ENCODE data around the gene UFC1. TPM values are rescaled to one million over a fixed set of nuclear protein-coding genes. Genes with fewer than 3 reads are reported as not detected.

Gene UFC1
- total RNA-seq, 4 donors from 2014 or later, result 34.1 to 51.5 (median 37.6) TPM

GRCh38 chr1:161201836-161202712, 48.3 kb downstream of the UFC1 start, which contains the start of gene NDUFS2:
Gene NDUFS2 (plus strand): TSS chr1:161202367. CDS start chr1:161202386, 19 bp downstream.
- WGBS, 2 donors, result 0 to 2% methylated on average over 36 to 53 of the region's 53 CpGs
- DNase-seq (ENCODE audit: low spot score in 2 of 2), result peak; percentile 95 to 96
- peaks cover 3 to 89% (median 54%) of the 10 kb centered on the region in 4 donors for H3K4me1 ChIP-seq
- peak within 1 kb of the TSS; percentile 77 to 82 (median 81) for H3K4me3 ChIP-seq
- H3K9me3 ChIP-seq, result no peaks in the 10 kb centered on the region
- H3K27ac ChIP-seq, result peak within 1 kb of the TSS; percentile 95 to 98 (median 96)
- H3K27me3 ChIP-seq, result no peaks in the 10 kb centered on the region
- H3K36me3 ChIP-seq, result peaks cover 0 to 35% (median 0%) of the 10 kb centered on the region in 3 donors
- TF ChIP-seq EP300 (IDR thresholded peaks at IDR 0.05) (peak; percentile 52 to 93), POLR2A (IDR thresholded peaks at IDR 0.05) (peak; percentile 59 to 82), CTCF (IDR thresholded peaks at IDR 0.05) (peak in 1 of 5 experiments; percentile 28)

GRCh38 chr1:161206411-161207140, 52.8 kb downstream of the UFC1 start:
- TF ChIP-seq POLR2A (IDR thresholded peaks at IDR 0.05) (no peak), CTCF (IDR thresholded peaks at IDR 0.05) (no peak), EP300 (IDR thresholded peaks at IDR 0.05) (no peak)
- 73 to 76% methylated on average over 12 of the region's 12 CpGs for WGBS, 2 donors
- peak overlapping the region in 3 of 4 donors; percentile 71 to 97 (median 73) for H3K27ac ChIP-seq

GRCh38 chr1:161207173-161207572, 53.4 kb downstream of the UFC1 start:
- Histone ChIP-seq H3K27me3 (no peaks in the 10 kb centered on the region), H3K4me1 (peaks cover 0 to 58% (median 13%) of the 10 kb centered on the region in 4 donors), H3K27ac (peak overlapping the region in 3 of 4 donors; percentile 71 to 97 (median 73)), H3K9me3 (no peaks in the 10 kb centered on the region), H3K4me3 (no peak overlapping the region), H3K36me3 (peaks cover 0 to 84% (median 13%) of the 10 kb centered on the region in 3 donors)
- no peak for DNase-seq (ENCODE audit: low spot score in 2 of 2)
- TF ChIP-seq CTCF (IDR thresholded peaks at IDR 0.05), result no peak
- TF ChIP-seq EP300 (IDR thresholded peaks at IDR 0.05), result peak; percentile 69 to 77
- no peak for TF ChIP-seq POLR2A (IDR thresholded peaks at IDR 0.05)
- WGBS, 2 donors, result 68 to 70% methylated on average over 8 of the region's 8 CpGs

More at GRCh38 chr1:161206411-161207140, 52.8 kb downstream of the UFC1 start:
- no peaks in the 10 kb centered on the region for H3K27me3 ChIP-seq
- H3K36me3 ChIP-seq, result peaks cover 0 to 78% (median 8%) of the 10 kb centered on the region in 3 donors
- H3K9me3 ChIP-seq, result no peaks in the 10 kb centered on the region
- no peak overlapping the region for H3K4me3 ChIP-seq
- DNase-seq (ENCODE audit: low spot score in 2 of 2), result no peak
- peaks cover 0 to 60% (median 16%) of the 10 kb centered on the region in 4 donors for H3K4me1 ChIP-seq

Small RNA genes lying within 50 kb of the gene (small RNA-seq; reads per million reads assigned to genes)
- not detected for gene RF01225

Other genes with a start within 250 kb of the UFC1 start
- gene ITLN2, start 199.2 kb upstream of the UFC1 start, total RNA-seq, result not detected
- gene F11R, start 132.8 kb upstream of the UFC1 start, total RNA-seq, result 10 to 100 TPM in 3 of 4 donors, 1 to 10 TPM in 1; 6.9 to 23.1 (median 14.9) TPM
- gene TSTD1, start 115.0 kb upstream of the UFC1 start, total RNA-seq, result 10 to 100 TPM; 15.7 to 46.9 (median 37.4) TPM
- gene USF1, start 108.0 kb upstream of the UFC1 start, total RNA-seq, result 10 to 100 TPM; 59.4 to 66.1 (median 62.9) TPM
- 10 to 100 TPM in 2 of 4 donors, 1 to 10 TPM in 2; 6.1 to 14.1 (median 10.2) TPM for gene ARHGAP30, start 84.1 kb upstream of the UFC1 start, total RNA-seq
- gene NECTIN4, start 64.4 kb upstream of the UFC1 start, total RNA-seq, result not detected
- gene KLHDC9, start 55.6 kb upstream of the UFC1 start, total RNA-seq, result 10 to 100 TPM in 1 of 4 donors, 1 to 10 TPM in 3; 7.9 to 12.9 (median 9.1) TPM
- gene PFDN2, start 35.9 kb upstream of the UFC1 start, total RNA-seq, result 10 to 100 TPM; 12.0 to 41.7 (median 39.8) TPM
- 10 to 100 TPM; 26.4 to 43.0 (median 32.9) TPM for gene NIT1, start 35.9 kb upstream of the UFC1 start, total RNA-seq
- 10 to 100 TPM; 20.1 to 48.8 (median 27.0) TPM for gene DEDD, start 21.3 kb upstream of the UFC1 start, total RNA-seq
- gene USP21, start 5.5 kb downstream of the UFC1 start, total RNA-seq, result 10 to 100 TPM; 12.9 to 53.1 (median 20.6) TPM
- 10 to 100 TPM; 25.6 to 39.3 (median 26.5) TPM for gene PPOX, start 12.4 kb downstream of the UFC1 start, total RNA-seq
- gene B4GALT3, start 23.5 kb downstream of the UFC1 start, total RNA-seq, result 10 to 100 TPM; 18.8 to 41.4 (median 24.3) TPM
- 10 to 100 TPM in 3 of 4 donors, 1 to 10 TPM in 1; 9.0 to 54.9 (median 19.5) TPM for gene ADAMTS4, start 45.1 kb downstream of the UFC1 start, total RNA-seq
- 100 to 1,000 TPM in 2 of 4 donors, 10 to 100 TPM in 2; 73.0 to 118 (median 103) TPM for gene NDUFS2, start 48.4 kb downstream of the UFC1 start, total RNA-seq
- 100 to 1,000 TPM in 1 of 4 donors, 10 to 100 TPM in 3; 40.6 to 190 (median 50.9) TPM for gene FCER1G, start 61.3 kb downstream of the UFC1 start, total RNA-seq
- gene APOA2, start 69.7 kb downstream of the UFC1 start, total RNA-seq, result not detected
- gene TOMM40L, start 72.1 kb downstream of the UFC1 start, total RNA-seq, result 10 to 100 TPM in 1 of 4 donors, 1 to 10 TPM in 3; 4.3 to 13.8 (median 8.0) TPM
- gene NR1I3, start 84.2 kb downstream of the UFC1 start, total RNA-seq, result not detected
- gene PCP4L1, start 104.8 kb downstream of the UFC1 start, total RNA-seq, result 1 to 10 TPM in 1 of 4 donors, under 1 TPM in 1, not detected in 2; 0.42 to 1.2 TPM
- gene MPZ, start 156.0 kb downstream of the UFC1 start, total RNA-seq, result 1,000 to 10,000 TPM in 3 of 4 donors, 100 to 1,000 TPM in 1; 570 to 1,776 (median 1,657) TPM
- gene SDHC, start 160.4 kb downstream of the UFC1 start, total RNA-seq, result 100 to 1,000 TPM in 1 of 4 donors, 10 to 100 TPM in 3; 27.9 to 144 (median 48.4) TPM
- under 1 TPM in 1 of 4 donors, not detected in 3; 0.90 TPM for gene CFAP126, start 213.9 kb downstream of the UFC1 start, total RNA-seq

Data from tibial nerve (tissue), 4 donors.